ENCODE measurements around the gene PMEL.

Gene PMEL

GRCh38 chr12:55937981-55938380 lies 27.9 kb downstream of the PMEL start:
- TF ChIP-seq CTCF (IDR thresholded peaks at IDR 0.05) = no peak
- no peaks in the 10 kb centered on the region for H3K9me3 ChIP-seq
- H3K27me3 ChIP-seq = no peaks in the 10 kb centered on the region
- no peak overlapping the region for H3K27ac ChIP-seq
- peaks cover 0 to 24% (median 0%) of the 10 kb centered on the region in 3 donors for H3K36me3 ChIP-seq
- intact Hi-C loops (cut with DNase I; ENCODE audit: low total_unique reads) = loop anchor here (5.0 kb wide), 1 partner anchor 106 kb away; no protein-coding TSS in a partner anchor
- H3K4me3 ChIP-seq = no peak overlapping the region
- peaks cover 0 to 17% (median 11%) of the 10 kb centered on the region in 4 donors for H3K4me1 ChIP-seq
- DNase-seq = no peak

GRCh38 chr12:55935738-55936151 lies 30.1 kb downstream of the PMEL start:
- peaks cover 0 to 33% (median 21%) of the 10 kb centered on the region in 4 donors for H3K4me1 ChIP-seq
- peaks cover 0 to 8% (median 0%) of the 10 kb centered on the region in 3 donors for H3K36me3 ChIP-seq
- TF ChIP-seq CTCF (IDR thresholded peaks at IDR 0.05) = no peak
- H3K27me3 ChIP-seq = no peaks in the 10 kb centered on the region
- H3K27ac ChIP-seq = peak overlapping the region in 1 of 2 donors; percentile 30
- intact Hi-C loops (cut with DNase I; ENCODE audit: low total_unique reads) = loop anchor here (5.0 kb wide), 1 partner anchor 103 kb away; no protein-coding TSS in a partner anchor
- H3K9me3 ChIP-seq = no peaks in the 10 kb centered on the region
- peak overlapping the region; percentile 20 to 24 for H3K4me3 ChIP-seq
- DNase-seq = no peak

GRCh38 chr12:55934773-55935172 lies 31.1 kb downstream of the PMEL start:
- H3K27ac ChIP-seq = no peak overlapping the region
- H3K4me3 ChIP-seq = no peak overlapping the region
- intact Hi-C loops (cut with DNase I; ENCODE audit: low total_unique reads) = loop anchor here (5.0 kb wide), 1 partner anchor 102 kb away; no protein-coding TSS in a partner anchor

GRCh38 chr12:55933799-55934742 lies 31.8 kb downstream of the PMEL start:
- intact Hi-C loops (cut with DNase I; ENCODE audit: low total_unique reads) = no loop called here
- H3K4me3 ChIP-seq = no peak overlapping the region
- TF ChIP-seq CTCF (IDR thresholded peaks at IDR 0.05) = no peak
- H3K27ac ChIP-seq = no peak overlapping the region
- peaks cover 0 to 5% (median 0%) of the 10 kb centered on the region in 3 donors for H3K36me3 ChIP-seq
- DNase-seq = no peak
- H3K9me3 ChIP-seq = no peaks in the 10 kb centered on the region
- peaks cover 0 to 35% (median 23%) of the 10 kb centered on the region in 4 donors for H3K4me1 ChIP-seq
- H3K27me3 ChIP-seq = no peaks in the 10 kb centered on the region

More at GRCh38 chr12:55934773-55935172, 31.1 kb downstream of the PMEL start:
- Histone ChIP-seq H3K27me3 (no peaks in the 10 kb centered on the region), H3K4me1 (peaks cover 0 to 31% (median 20%) of the 10 kb centered on the region in 4 donors), H3K36me3 (peaks cover 0 to 8% (median 0%) of the 10 kb centered on the region in 3 donors), H3K9me3 (no peaks in the 10 kb centered on the region)
- DNase-seq = no peak
- TF ChIP-seq CTCF (IDR thresholded peaks at IDR 0.05) = no peak

GRCh38 chr12:55933169-55933798 lies 32.6 kb downstream of the PMEL start:
- no peak for TF ChIP-seq CTCF (IDR thresholded peaks at IDR 0.05)
- H3K4me1 ChIP-seq = peaks cover 0 to 43% (median 27%) of the 10 kb centered on the region in 4 donors
- no peaks in the 10 kb centered on the region for H3K27me3 ChIP-seq
- H3K27ac ChIP-seq = peak overlapping the region in 1 of 2 donors; percentile 77
- H3K36me3 ChIP-seq = no peaks in the 10 kb centered on the region
- no peak for DNase-seq
- no peaks in the 10 kb centered on the region for H3K9me3 ChIP-seq
- H3K4me3 ChIP-seq = no peak overlapping the region
- intact Hi-C loops (cut with DNase I; ENCODE audit: low total_unique reads) = no loop called here

Measured in tibial artery (tissue), 4 donors.